Measurements from ENCODE around the gene CNNM2.
"Not testable (repeated sequence)": the region's sequence is repeated elsewhere in the genome, so short reads cannot be mapped to it uniquely, and the experiment has no call there.

The CNNM2 gene

GRCh38 chr10:103111031-103111917 lies 193.2 kb downstream of the CNNM2 start:
- peak; percentile 63 for DNase-seq

DNA sequence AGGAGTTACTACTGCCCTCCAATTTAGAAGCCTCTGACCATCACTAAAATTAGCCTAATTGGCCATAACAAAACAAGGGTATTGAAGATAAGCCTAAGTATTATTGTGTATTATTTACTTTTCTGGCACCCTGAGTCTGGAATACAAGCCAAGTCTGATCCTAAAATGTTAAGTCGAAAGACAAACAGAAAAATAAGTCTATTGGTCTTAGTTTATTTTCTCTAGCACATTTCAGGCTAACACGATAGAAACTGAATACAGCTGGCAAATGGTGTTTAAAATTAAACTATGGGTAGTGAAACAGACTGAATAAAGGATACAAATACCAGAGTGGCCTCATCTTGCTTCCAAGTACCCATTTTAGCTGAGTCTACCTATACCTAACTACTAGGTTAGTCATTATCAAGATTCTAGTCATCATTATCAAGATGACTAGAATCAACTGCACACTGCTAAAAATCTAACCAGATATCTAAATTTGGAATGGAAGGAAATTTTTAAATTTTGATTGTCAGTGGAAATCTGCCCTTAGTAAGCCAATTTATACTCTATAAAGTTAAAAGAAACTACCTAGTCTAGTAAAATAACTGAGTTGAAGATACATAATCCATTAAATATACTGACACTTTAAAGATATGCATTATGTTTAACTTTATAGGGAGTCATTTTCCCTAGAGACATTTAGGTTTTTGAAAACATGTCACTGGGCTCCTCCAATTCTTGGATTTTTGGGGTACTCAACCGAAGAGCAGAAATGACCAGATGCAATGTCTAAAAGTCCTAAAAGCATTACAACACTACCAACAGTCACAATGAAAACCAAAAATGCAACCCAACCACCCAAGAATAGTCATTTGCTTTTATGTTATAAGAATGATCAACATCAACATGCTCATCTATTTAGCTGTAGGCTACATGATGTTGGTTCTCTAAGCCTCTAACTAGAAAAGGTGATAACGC lies 194.1 kb downstream of the CNNM2 start:
- DNase-seq: no peak

DNA sequence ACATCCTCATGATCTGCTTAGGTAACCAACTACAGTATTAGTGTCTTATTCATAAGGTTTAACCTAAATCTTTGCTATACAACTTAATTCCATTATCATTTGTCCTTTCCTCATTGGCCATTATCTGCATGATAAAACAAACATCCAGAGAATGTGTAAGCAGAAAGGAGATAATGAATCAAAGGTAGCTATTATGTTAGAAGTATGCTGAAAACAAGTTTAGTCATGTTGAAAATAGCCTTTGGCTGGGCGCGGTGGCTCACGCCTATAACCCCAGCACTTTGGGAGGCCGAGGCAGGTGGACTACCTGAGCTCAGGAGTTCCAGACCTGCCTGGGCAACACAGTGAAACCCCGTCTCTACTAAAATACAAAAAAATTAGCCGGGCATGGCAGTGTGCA lies 196.8 kb downstream of the CNNM2 start:
- DNase-seq: no peak

DNA sequence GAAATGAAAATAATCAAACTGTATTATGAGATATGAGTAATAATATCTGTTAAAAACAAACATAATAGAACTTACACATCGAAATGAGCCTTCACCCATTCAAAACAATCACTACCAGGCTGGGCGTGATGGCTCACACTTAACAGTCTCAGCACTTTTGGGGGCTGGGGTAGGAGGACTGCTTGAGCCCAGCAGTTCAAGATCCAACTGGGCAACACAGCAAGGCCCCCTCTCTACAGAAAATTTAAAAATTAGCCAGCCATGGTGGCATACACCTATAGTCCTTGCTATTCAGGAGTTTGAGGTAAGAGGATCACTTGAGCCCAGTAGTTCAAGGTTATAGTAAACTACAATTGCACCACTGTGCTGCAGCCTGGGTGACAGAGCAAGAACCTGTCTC lies 199.2 kb downstream of the CNNM2 start:
- no peak for DNase-seq

DNA sequence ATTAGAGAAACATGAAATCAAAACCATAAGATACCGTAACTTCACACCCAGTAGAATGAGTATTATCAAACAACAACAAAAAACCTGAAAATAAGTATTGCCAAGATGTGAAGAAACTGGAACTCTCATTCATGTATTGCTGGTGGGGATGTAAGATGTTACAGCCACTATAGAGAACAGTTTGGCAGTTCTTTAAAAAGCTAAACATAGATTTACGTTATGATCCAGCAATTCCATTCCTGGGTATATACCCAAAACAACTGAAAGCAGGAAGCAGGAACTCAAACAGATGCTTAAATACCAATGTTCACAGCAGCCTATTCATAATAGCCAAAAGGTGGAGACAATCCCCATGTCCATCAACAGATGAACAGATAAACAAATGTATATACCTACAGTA lies 202.5 kb downstream of the CNNM2 start:
- no peak for DNase-seq

DNA sequence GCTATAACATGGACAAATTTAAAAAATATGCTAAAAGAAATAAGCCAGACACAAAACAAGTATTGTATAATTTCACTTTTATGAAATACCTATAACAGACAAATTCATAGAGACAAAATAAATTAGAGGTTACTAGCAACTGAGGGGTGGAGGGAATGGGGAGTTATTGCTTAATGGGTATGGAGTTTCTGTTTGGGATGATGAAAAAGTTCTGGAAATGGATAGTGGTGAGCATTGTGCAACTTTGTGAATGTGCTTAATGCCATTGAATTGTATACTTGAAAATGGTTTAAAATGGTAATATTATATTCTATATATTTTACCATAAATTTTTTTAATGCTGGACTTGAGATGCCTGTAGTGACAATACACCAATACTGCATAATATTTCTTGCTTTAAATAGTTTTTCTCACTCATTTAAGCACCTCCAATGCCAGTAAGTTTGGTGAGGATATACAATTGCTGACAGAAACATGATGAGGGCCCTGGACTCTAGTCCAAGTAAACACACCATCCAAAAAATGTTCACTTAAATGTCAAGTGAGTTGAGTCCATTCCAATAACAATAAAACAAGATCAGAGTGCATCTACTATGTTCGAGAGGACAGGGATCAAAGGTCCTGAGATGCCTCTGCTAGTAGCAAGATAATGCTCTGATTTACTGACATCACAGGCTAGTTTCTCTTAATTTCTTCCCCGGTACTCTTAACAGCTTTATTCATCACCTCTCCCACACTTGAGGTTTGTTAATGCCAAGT lies 203.1 kb downstream of the CNNM2 start:
- no peak for DNase-seq

- DNase-seq: no peak
These were observed 205.4 kb downstream of the CNNM2 start for GRCh38 chr10:103123282-103124024.

DNA sequence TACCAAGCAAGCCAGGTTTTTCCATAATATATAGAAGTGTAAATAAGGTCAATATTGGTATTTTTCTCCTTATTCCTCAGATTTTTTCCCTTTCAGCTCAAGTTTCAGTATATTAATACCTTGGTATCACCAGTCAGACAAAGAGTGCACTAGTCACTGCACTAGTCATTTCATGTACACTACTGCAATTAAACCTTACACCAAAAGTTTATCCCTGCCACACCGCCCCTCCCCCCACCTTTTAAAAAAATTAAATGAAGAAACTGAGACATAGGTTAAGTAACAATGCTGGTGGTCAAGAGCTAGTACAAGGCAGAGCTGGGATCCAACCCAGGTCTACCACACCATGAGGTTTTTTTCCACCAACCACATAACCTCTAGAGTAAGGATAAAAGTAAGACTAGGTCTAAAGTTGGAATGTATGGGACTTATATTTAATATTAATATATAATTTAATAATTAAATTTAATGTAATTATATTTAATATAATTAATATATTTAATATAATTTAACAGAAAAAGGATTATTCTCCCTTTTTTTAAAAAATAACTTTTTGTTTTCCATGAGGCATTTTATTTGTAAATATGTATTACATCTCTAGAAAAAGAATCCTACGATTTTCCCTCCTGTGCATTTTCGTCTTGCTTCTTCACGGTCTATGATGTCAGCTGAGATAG lies 206.5 kb downstream of the CNNM2 start:
- DNase-seq: no peak

- DNase-seq: no peak
These were observed 207.5 kb downstream of the CNNM2 start for GRCh38 chr10:103125323-103126267.

DNA sequence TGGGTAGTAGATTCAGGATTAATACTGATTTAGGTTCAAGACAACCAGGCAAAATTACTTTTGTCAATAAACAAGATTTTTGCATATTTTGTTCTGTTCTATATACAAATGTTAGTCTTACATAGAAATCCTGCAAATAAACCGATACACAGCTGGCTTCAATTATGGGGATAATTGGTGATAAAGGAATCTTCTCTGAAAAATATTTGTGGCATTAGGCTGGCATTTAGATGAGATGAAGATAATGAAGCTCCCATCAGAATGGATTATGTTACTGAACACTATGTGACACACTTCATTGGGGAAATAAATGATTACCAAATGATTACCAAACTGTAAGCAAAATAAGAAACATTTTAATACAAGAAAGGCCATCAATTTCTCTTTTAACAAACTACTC lies 209.1 kb downstream of the CNNM2 start:
- no peak for DNase-seq

DNA sequence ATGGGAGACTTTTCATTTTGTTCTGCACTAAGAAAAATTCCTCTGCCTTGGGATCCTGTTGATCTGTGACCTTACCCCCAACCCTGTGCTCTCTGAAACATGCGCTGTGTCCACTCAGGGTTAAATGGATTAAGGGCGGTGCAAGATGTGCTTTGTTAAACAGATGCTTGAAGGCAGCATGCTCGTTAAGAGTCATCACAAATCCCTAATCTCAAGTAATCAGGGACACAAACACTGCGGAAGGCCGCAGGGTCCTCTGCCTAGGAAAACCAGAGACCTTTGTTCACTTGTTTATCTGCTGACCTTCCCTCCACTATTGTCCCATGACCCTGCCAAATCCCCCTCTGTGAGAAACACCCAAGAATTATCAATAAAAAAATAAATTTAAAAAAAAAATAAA lies 212.1 kb downstream of the CNNM2 start:
- DNase-seq: not testable (repeated sequence)

- no peak for DNase-seq
These were observed 212.8 kb downstream of the CNNM2 start for GRCh38 chr10:103130910-103131309.

DNA sequence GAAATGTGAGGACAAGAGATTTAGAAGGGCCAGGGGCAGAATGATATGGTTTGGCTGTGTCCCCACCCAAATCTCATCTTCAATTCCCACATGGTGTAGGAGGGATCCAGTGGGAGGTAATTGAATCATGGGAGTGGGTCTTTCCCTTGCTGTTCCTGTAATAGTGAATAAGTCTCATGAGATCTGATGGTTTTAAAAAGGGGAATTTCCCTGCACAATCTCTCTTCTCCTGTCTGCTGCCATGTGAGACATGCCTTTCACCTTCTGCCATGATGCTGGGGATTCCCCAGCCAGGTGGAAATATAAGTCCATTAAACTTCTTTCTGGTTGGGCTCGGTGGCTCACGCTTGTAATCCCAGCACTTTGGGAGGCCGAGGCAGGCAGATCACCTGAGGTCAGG lies 217.1 kb downstream of the CNNM2 start:
- DNase-seq: not testable (repeated sequence)

DNA sequence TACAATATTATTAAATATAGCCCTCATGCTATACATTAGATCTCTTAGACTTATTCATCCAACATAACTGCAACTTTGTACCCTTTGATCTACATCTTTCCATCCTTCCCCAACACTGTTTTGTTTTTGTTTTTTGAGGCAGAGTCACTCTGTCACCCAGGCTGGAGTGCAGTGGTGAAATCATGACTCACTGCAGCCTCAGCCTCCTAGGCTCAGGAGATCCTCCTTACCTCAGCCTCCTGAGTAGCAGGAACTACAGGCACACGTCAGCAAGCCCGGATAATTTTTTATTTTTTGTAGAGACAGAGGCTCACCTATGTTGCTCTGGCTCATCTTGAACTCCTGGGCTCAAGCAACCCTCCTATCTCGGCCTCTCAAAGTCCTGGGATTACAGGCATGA lies 221.7 kb downstream of the CNNM2 start:
- DNase-seq: no peak
